IMR-90 (cell line): ENCODE data around the gene SNAPC2. TPM values are rescaled to one million over a fixed set of nuclear protein-coding genes. Genes with fewer than 3 reads are reported as not detected.

Experiments used
- ATAC-seq: fragments of 200-7000 bp; cut with Tn5 transposase; 2 replicates; pipeline ENCODE4 v1.9.1; 2020; ENCODE audit warnings: low read depth, mild to moderate bottlenecking, moderate library complexity
- BruUV-seq: library from RNA; stranded (reverse); fragments of 400-500 nt; replicated peaks from 2 replicates; lab custom pipeline; 2021; lab: Mats Ljungman, UMichigan
- CTCF ChIA-PET: fragments of 300-600 bp; formaldehyde crosslinking; extraction: SDS; loops from one replicate; lab custom pipeline; 2021; ENCODE audit warnings: antibody characterized with exemption; lab: Yijun Ruan, JAX
- POLR2A ChIA-PET: fragments of 300-600 bp; sonication (Branson Sonifier 250); formaldehyde crosslinking; loops from one replicate; lab custom pipeline; 2022; ENCODE audit warnings: antibody characterized with exemption; ENCODE audit not compliant: unreplicated experiment; lab: Charles Lee
- DNase-seq: peaks from one replicate; pipeline ENCODE4 v3.0.0; 2013
- H2AFZ ChIP-seq: replicated peaks from 2 replicates; pipeline ENCODE3; 2013; ENCODE audit warnings: low read length, mild to moderate bottlenecking; ENCODE audit not compliant: poor library complexity
- H2AK5ac ChIP-seq: 2 replicates; pipeline ENCODE4 v1.6.1; 2013; ENCODE audit warnings: low read depth, low read length, inconsistent platforms
- H2AK9ac ChIP-seq: replicated peaks from 2 replicates; pipeline ENCODE3; 2013; ENCODE audit warnings: mild to moderate bottlenecking, low read depth, low read length, moderate library complexity; ENCODE audit not compliant: poor library complexity
- H2BK120ac ChIP-seq: 2 replicates; pipeline ENCODE4 v1.6.1; 2013; ENCODE audit warnings: low read depth, low read length, inconsistent platforms
- H2BK15ac ChIP-seq: 3 replicates; pipeline ENCODE4 v1.6.1; 2013; ENCODE audit warnings: low read depth, low read length, inconsistent platforms
- H2BK20ac ChIP-seq: 2 replicates; pipeline ENCODE4 v1.6.1; 2013; ENCODE audit warnings: low read depth, mild to moderate bottlenecking, inconsistent platforms, low read length, moderate library complexity
- H2BK5ac ChIP-seq: 2 replicates; pipeline ENCODE4 v1.6.1; 2013; ENCODE audit warnings: mild to moderate bottlenecking, low read depth, low read length, inconsistent platforms; ENCODE audit not compliant: poor library complexity, severe bottlenecking
- H3K14ac ChIP-seq: replicated peaks from 2 replicates; pipeline ENCODE4 v1.6.1; 2013; ENCODE audit warnings: low read depth, low read length, inconsistent platforms
- H3K18ac ChIP-seq: 2 replicates; pipeline ENCODE4 v1.6.1; 2013; ENCODE audit warnings: low read depth, low read length, control low read depth
- H3K23ac ChIP-seq: 2 replicates; pipeline ENCODE4 v1.6.1; 2013; ENCODE audit warnings: low read depth, low read length, inconsistent platforms
- H3K27ac ChIP-seq: 2 replicates; pipeline ENCODE4 v1.5.1; 2013; ENCODE audit warnings: mild to moderate bottlenecking, control low read depth, low read length; ENCODE audit not compliant: insufficient read depth
- H3K27me3 ChIP-seq: 2 replicates; pipeline ENCODE4 v1.6.1; 2013; ENCODE audit warnings: low read length; ENCODE audit not compliant: control insufficient read depth, insufficient read depth
- H3K36me3 ChIP-seq: 2 replicates; pipeline ENCODE4 v1.6.1; 2013; ENCODE audit warnings: low read length, mixed read lengths; ENCODE audit not compliant: control insufficient read depth, insufficient read depth
- H3K4ac ChIP-seq: 2 replicates; pipeline ENCODE4 v1.6.1; 2013; ENCODE audit warnings: low read depth, low read length, inconsistent platforms
- H3K4me1 ChIP-seq: 2 replicates; pipeline ENCODE4 v1.6.1; 2013; ENCODE audit warnings: low read length, mixed read lengths; ENCODE audit not compliant: control insufficient read depth, insufficient read depth
- H3K4me2 ChIP-seq: 2 replicates; pipeline ENCODE4 v1.6.1; 2013; ENCODE audit warnings: low read depth, mild to moderate bottlenecking, control low read depth, low read length, moderate library complexity
- H3K4me3 ChIP-seq: 2 replicates; pipeline ENCODE4 v1.5.1; 2013; ENCODE audit warnings: low read depth, mild to moderate bottlenecking, control low read depth, low read length, moderate library complexity; ENCODE audit not compliant: insufficient read depth
- H3K56ac ChIP-seq: 2 replicates; pipeline ENCODE4 v1.6.1; 2013; ENCODE audit warnings: low read length, inconsistent platforms; ENCODE audit not compliant: insufficient read depth; ENCODE audit errors: extremely low read depth
- H3K79me1 ChIP-seq, 2 experiments: 2 replicates each; pipeline ENCODE4 v1.6.1; 2013; ENCODE audit warnings: low read length in 2 of 2, inconsistent platforms in 1 of 2, low read depth in 1 of 2
- H3K9ac ChIP-seq: 2 replicates; pipeline ENCODE4 v1.6.1; 2013; ENCODE audit warnings: low read depth, low read length, control low read depth
- H3K9me1 ChIP-seq: 2 replicates; pipeline ENCODE4 v1.6.1; 2013; ENCODE audit warnings: low read length, inconsistent platforms; ENCODE audit not compliant: insufficient read depth
- H3K9me3 ChIP-seq: 2 replicates; pipeline ENCODE4 v1.6.1; 2013; ENCODE audit warnings: low read length; ENCODE audit not compliant: control insufficient read depth, insufficient read depth
- H4K20me1 ChIP-seq: 2 replicates; pipeline ENCODE4 v1.6.1; 2013; ENCODE audit warnings: low read length, inconsistent platforms; ENCODE audit not compliant: insufficient read depth
- H4K5ac ChIP-seq: 2 replicates; pipeline ENCODE4 v1.6.1; 2013; ENCODE audit warnings: mild to moderate bottlenecking, low read depth, low read length, control low read depth
- H4K8ac ChIP-seq, 2 experiments: 2 replicates each; pipeline ENCODE4 v1.6.1; 2013; ENCODE audit warnings: low read depth in 2 of 2, low read length in 2 of 2, control low read depth in 1 of 2, inconsistent platforms in 1 of 2
- H4K91ac ChIP-seq: 2 replicates; pipeline ENCODE4 v1.6.1; 2013; ENCODE audit warnings: low read depth, low read length, inconsistent platforms; ENCODE audit not compliant: insufficient read depth
- BHLHE40 ChIP-seq: fragments of 150-350 bp; IDR thresholded peaks from 2 replicates; pipeline ENCODE4 v1.6.1; 2016; ENCODE audit warnings: mild to moderate bottlenecking, low read depth, low read length
- CEBPB ChIP-seq: IDR thresholded peaks from 2 replicates; pipeline ENCODE4 v1.6.1; 2012; ENCODE audit warnings: low read depth, low read length, improper control_type of control experiment
- CHD1 ChIP-seq: IDR thresholded peaks from 2 replicates; pipeline ENCODE4 v1.6.1; 2012; ENCODE audit warnings: low read depth, low read length, improper control_type of control experiment
- ELK1 ChIP-seq: fragments of 150-350 bp; IDR thresholded peaks from 2 replicates; pipeline ENCODE4 v1.6.1; 2016; ENCODE audit warnings: low read depth, mild to moderate bottlenecking, low read length, moderate library complexity, borderline replicate concordance
- FOS ChIP-seq: fragments of 150-350 bp; IDR thresholded peaks from 2 replicates; pipeline ENCODE4 v1.6.1; 2016; ENCODE audit warnings: low read depth, low read length
- MAFK ChIP-seq: IDR thresholded peaks from 2 replicates; pipeline ENCODE4 v1.6.1; 2012; ENCODE audit warnings: low read depth, low read length, improper control_type of control experiment
- MAZ ChIP-seq: IDR thresholded peaks from 2 replicates; pipeline ENCODE4 v1.6.1; 2012; ENCODE audit warnings: low read depth, mild to moderate bottlenecking, low read length, improper control_type of control experiment, moderate library complexity, borderline replicate concordance
- MXI1 ChIP-seq: IDR thresholded peaks from 2 replicates; pipeline ENCODE4 v1.6.1; 2012; ENCODE audit warnings: low read depth, mild to moderate bottlenecking, low read length, moderate library complexity, borderline replicate concordance
- NFE2L2 ChIP-seq: fragments of 150-350 bp; IDR thresholded peaks from 2 replicates; pipeline ENCODE4 v1.6.1; 2016; ENCODE audit warnings: low read depth, mild to moderate bottlenecking, low read length
- POLR2A ChIP-seq: IDR thresholded peaks from 2 replicates; pipeline ENCODE4 v1.6.1; 2012; ENCODE audit warnings: mild to moderate bottlenecking, low read depth, low read length
- RAD21 ChIP-seq: IDR thresholded peaks from 2 replicates; pipeline ENCODE4 v1.6.1; 2012; ENCODE audit warnings: low read length, improper control_type of control experiment
- RCOR1 ChIP-seq: IDR thresholded peaks from 2 replicates; pipeline ENCODE4 v1.6.1; 2012; ENCODE audit warnings: mild to moderate bottlenecking, low read length, improper control_type of control experiment; ENCODE audit not compliant: insufficient replicate concordance
- RFX5 ChIP-seq: IDR thresholded peaks from 2 replicates; pipeline ENCODE4 v1.8.0; 2012; ENCODE audit warnings: low read depth, mild to moderate bottlenecking, low read length, moderate library complexity
- SMC3 ChIP-seq: fragments of 150-350 bp; IDR thresholded peaks from 2 replicates; pipeline ENCODE4 v1.6.1; 2016; ENCODE audit warnings: low read depth, mild to moderate bottlenecking, antibody characterized with exemption, low read length, moderate library complexity
- USF2 ChIP-seq: fragments of 150-350 bp; IDR thresholded peaks from 2 replicates; pipeline ENCODE4 v1.6.1; 2017; ENCODE audit warnings: mild to moderate bottlenecking, antibody characterized with exemption, low read length, low read depth
- WGBS, 2 experiments: methylation state at CpG; one replicate each; pipeline versions ENCODE4 v1.1.5 to v1.1.7; 2013; ENCODE audit warnings: missing lambda C conversion rate in 2 of 2; ENCODE audit not compliant: insufficient read length in 1 of 2; ENCODE audit errors: extremely low coverage in 2 of 2; 5-methylcytosine and 5-hydroxymethylcytosine counted together
- dilution Hi-C: fragments of 300-500 bp; cut with HindIII; formaldehyde crosslinking; loops from one replicate; pipeline ENCODE4 v1.14.3; 2018; ENCODE audit warnings: low sequenced_read_pairs; ENCODE audit not compliant: unreplicated experiment
- in situ Hi-C: fragments of 300-500 bp; cut with MboI; formaldehyde crosslinking; loops from 3 replicates; pipeline ENCODE4 v1.14.3; 2019; ENCODE audit warnings: low sequenced_read_pairs, inconsistent platforms, mixed read lengths
- intact Hi-C: fragments of 100-400 bp; cut with micrococcal nuclease; formaldehyde crosslinking; loops from 2 replicates; pipeline ENCODE4 v1.10.0; 2022
- polyA plus RNA-seq, 3 experiments: library from polyadenylated mRNA; depleted of rRNA; stranded (reverse); fragments of >200 nt; gene quantifications; 2 replicates each; pipeline ENCODE4 v1.2.3, GENCODE V29; 2012; ENCODE audit warnings: low replicate concordance in 1 of 3
- total RNA-seq: library from RNA; depleted of rRNA; stranded (reverse); fragments of >200 nt; gene quantifications from 2 replicates; pipeline ENCODE4 v1.2.3, GENCODE V29; 2012
- TF ChIP-seq, protein P1 (sequence below): conservative IDR thresholded peaks from 2 replicates; pipeline ENCODE4 v1.5.1; 2012; ENCODE audit warnings: mild to moderate bottlenecking, low read depth, low read length, improper control_type of control experiment

Gene SNAPC2
- total and polyA plus RNA-seq, 2 of the 4 experiments (the other 2 are of a cell fraction): 12.5 to 29.2 TPM

DNA sequence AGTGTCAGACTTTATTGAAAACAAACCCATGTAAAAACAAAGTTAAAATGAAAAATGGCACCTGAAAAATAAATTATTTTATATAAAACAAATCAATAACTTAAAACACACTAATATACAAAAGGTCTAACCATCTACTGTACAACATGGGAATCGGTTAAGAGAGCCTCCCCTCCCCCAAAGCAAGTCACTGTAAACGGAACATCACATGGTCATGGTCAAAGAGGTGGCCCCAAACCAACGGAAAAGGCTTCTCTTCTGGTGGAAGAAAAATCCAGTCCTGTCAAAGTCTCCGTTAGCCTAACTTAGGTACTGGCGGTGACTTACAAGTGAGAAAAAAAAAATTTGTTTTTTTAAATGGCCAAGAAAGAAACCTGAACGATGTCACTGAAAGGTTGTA, 39.1 kb downstream of the SNAPC2 start:
- Histone ChIP-seq H3K4me2 (no peak overlapping the region), H3K23ac (no peak overlapping the region), H3K79me1 (peaks cover 0 to 3% of the 10 kb centered on the region in 2 experiments; a peak in 1 of 4 replicates), H2BK20ac (no peak overlapping the region), H2AK9ac (no peak overlapping the region), H4K8ac (no peak overlapping the region), H2AK5ac (no peak overlapping the region), H4K91ac (no peak overlapping the region), H3K4me1 (no peaks in the 10 kb centered on the region), H2BK120ac (no peak overlapping the region), H3K18ac (no peak overlapping the region), H3K9ac (no peak overlapping the region), H4K5ac (no peak overlapping the region), H3K36me3 (peaks cover 34% of the 10 kb centered on the region), H3K56ac (no peak overlapping the region), H4K20me1 (peaks cover 7% of the 10 kb centered on the region), H2BK15ac (no peak overlapping the region), H3K27me3 (no peaks in the 10 kb centered on the region), H3K9me3 (no peaks in the 10 kb centered on the region), H2BK5ac (no peak overlapping the region), H3K14ac (no peak overlapping the region), H2AFZ (no peak overlapping the region), H3K4me3 (no peak overlapping the region), H3K4ac (no peak overlapping the region), H3K9me1 (no peaks in the 10 kb centered on the region), H3K27ac (no peak overlapping the region)
- intact Hi-C loops: no loop called here
- WGBS, 2 experiments: 70% methylated on average over 2 of the region's 6 CpGs; no CpG with 5 or more reads in 1 of the 2 experiments
- in situ Hi-C loops: no loop called here
- POLR2A ChIA-PET: interaction anchor here (0.7 kb wide), 1 partner anchor 1652 kb away, joined by 4 read pairs; no protein-coding TSS in a partner anchor
- TF ChIP-seq CEBPB (no peak), RCOR1 (no peak), SMC3 (no peak), CHD1 (no peak), RFX5 (no peak), USF2 (no peak), MXI1 (no peak), NFE2L2 (no peak), BHLHE40 (no peak), ELK1 (no peak), RAD21 (no peak), POLR2A (no peak), MAZ (no peak), FOS (no peak), MAFK (no peak)
- TF ChIP-seq, protein P1, sequence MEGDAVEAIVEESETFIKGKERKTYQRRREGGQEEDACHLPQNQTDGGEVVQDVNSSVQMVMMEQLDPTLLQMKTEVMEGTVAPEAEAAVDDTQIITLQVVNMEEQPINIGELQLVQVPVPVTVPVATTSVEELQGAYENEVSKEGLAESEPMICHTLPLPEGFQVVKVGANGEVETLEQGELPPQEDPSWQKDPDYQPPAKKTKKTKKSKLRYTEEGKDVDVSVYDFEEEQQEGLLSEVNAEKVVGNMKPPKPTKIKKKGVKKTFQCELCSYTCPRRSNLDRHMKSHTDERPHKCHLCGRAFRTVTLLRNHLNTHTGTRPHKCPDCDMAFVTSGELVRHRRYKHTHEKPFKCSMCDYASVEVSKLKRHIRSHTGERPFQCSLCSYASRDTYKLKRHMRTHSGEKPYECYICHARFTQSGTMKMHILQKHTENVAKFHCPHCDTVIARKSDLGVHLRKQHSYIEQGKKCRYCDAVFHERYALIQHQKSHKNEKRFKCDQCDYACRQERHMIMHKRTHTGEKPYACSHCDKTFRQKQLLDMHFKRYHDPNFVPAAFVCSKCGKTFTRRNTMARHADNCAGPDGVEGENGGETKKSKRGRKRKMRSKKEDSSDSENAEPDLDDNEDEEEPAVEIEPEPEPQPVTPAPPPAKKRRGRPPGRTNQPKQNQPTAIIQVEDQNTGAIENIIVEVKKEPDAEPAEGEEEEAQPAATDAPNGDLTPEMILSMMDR: no peak
- CTCF ChIA-PET: no interaction called here
- dilution Hi-C loops: no loop called here
- no peak for DNase-seq
- no peak for ATAC-seq
- no TSS peak for BruUV-seq
